ENCODE measurements around the gene SPP1. TPM values are rescaled to one million over a fixed set of nuclear protein-coding genes. Genes with fewer than 3 reads are reported as not detected.

Gene SPP1
- total RNA-seq, 4 donors from 2014 or later: 4.3 to 31.2 (median 19.3) TPM; not detected in 1

- TF ChIP-seq POLR2A (IDR thresholded peaks at IDR 0.05) (no peak), CTCF (IDR thresholded peaks at IDR 0.05) (no peak)
- Histone ChIP-seq H3K4me3 (no peak overlapping the region), H3K27ac (no peak overlapping the region), H3K4me1 (peaks cover 0 to 22% (median 2%) of the 10 kb centered on the region in 4 donors), H3K27me3 (no peaks in the 10 kb centered on the region), H3K36me3 (no peaks in the 10 kb centered on the region), H3K9me3 (no peaks in the 10 kb centered on the region)
- DNase-seq: no peak
These were observed 37.1 kb downstream of the SPP1 start for GRCh38 chr4:88012647-88013046.

- Histone ChIP-seq H3K9me3 (no peaks in the 10 kb centered on the region), H3K4me1 (peaks cover 0 to 9% (median 0%) of the 10 kb centered on the region in 4 donors), H3K36me3 (no peaks in the 10 kb centered on the region), H3K4me3 (no peak overlapping the region), H3K27ac (no peak overlapping the region), H3K27me3 (no peaks in the 10 kb centered on the region)
- DNase-seq: no peak
- TF ChIP-seq POLR2A (IDR thresholded peaks at IDR 0.05) (no peak), CTCF (IDR thresholded peaks at IDR 0.05) (no peak)
These were observed 38.9 kb downstream of the SPP1 start for GRCh38 chr4:88014386-88014905.

DNA sequence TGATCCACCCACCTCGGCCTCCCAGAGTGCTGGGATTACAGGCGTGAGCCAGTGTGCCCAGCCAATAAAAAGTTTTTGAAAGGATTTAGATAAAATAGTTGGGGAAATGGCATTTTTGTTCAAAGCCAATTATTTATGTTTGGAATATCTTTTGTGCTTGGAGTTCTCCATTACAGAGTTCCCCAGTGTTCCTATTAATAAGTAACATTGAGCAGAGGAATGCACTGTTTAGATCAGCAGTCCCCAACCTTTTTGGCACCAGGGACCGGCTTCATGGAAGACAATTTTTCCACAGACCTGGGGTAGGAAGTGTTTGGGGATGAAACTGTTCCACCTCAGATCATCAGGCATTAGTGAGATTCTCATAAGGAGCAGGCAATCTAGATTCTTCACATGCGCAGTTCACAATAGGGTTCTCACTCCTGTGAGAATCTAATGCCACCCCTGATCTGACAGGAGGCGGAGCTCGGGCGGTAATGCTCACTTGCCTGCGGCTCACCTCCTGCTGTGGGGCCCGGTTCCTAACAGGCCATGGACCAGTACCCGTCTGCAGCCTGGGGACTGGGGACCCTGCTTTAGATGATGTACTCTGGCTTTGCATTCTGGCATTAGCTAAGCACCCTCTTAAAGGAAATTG is 40.3 kb downstream of the SPP1 start:
- H3K27ac ChIP-seq: peak overlapping the region in 1 of 4 donors; percentile 84
- H3K4me1 ChIP-seq: peaks cover 0 to 7% (median 0%) of the 10 kb centered on the region in 4 donors
- H3K9me3 ChIP-seq: no peaks in the 10 kb centered on the region
- no peaks in the 10 kb centered on the region for H3K36me3 ChIP-seq
- no peak for TF ChIP-seq POLR2A (IDR thresholded peaks at IDR 0.05)
- no peak for TF ChIP-seq CTCF (IDR thresholded peaks at IDR 0.05)
- DNase-seq: no peak
- H3K4me3 ChIP-seq: no peak overlapping the region
- no peaks in the 10 kb centered on the region for H3K27me3 ChIP-seq

DNA sequence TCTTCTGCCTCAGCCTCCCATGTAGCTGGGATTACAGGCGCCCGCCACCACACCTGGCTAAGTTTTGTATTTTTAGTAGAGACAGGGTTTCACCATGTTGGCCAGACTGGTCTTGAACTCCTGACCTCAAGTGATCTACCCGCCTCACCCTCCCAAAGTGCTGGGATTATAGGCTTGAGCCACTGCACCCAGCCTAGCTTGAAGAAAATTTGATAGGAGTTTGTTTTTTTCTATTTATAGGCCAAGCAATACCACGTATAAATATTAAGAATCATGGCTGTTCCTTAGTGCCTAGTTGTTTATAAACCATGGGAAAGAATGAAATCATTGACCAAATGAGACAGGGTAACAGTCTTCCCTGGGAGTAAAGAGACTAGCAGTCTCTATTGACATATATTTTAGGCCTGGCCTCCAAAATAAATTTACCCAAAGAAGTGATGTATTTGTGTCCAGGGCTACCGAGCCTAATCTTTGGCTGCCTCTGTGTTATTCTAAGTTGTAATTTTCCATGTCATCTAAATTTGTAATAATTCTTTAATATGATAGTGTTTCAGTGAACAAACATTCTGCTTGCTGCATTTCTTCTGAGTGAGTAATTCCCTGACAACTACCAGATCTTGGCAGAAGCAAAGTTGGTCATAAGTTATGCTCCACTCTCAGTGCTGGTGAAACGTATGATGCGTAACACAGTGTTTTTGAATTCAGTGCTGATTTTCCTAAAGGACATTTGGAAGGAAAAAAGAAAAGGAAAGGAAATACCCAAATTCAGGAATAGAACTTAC is 42.2 kb downstream of the SPP1 start:
- H3K27me3 ChIP-seq: no peaks in the 10 kb centered on the region
- H3K9me3 ChIP-seq: no peaks in the 10 kb centered on the region
- peak overlapping the region; percentile 48 to 84 (median 67) for H3K27ac ChIP-seq
- H3K4me1 ChIP-seq: peaks cover 0 to 16% (median 0%) of the 10 kb centered on the region in 4 donors
- no peak for DNase-seq
- TF ChIP-seq CTCF (IDR thresholded peaks at IDR 0.05) (no peak), POLR2A (IDR thresholded peaks at IDR 0.05) (no peak)
- no peak overlapping the region for H3K4me3 ChIP-seq
- no peaks in the 10 kb centered on the region for H3K36me3 ChIP-seq

GRCh38 chr4:88018466-88018865 is 43.0 kb downstream of the SPP1 start:
- Histone ChIP-seq H3K27ac (peak overlapping the region in 3 of 4 donors; percentile 48 to 84 (median 72)), H3K4me3 (no peak overlapping the region), H3K36me3 (no peaks in the 10 kb centered on the region), H3K27me3 (no peaks in the 10 kb centered on the region), H3K4me1 (peaks cover 0 to 21% (median 0%) of the 10 kb centered on the region in 4 donors), H3K9me3 (no peaks in the 10 kb centered on the region)
- TF ChIP-seq POLR2A (IDR thresholded peaks at IDR 0.05): no peak
- no peak for TF ChIP-seq CTCF (IDR thresholded peaks at IDR 0.05)
- no peak for DNase-seq

Measured in Peyer's patch (tissue), 4 donors.